Astrocyte (in vitro differentiated cells and primary cell): Measurements from ENCODE around the gene NTN4. TPM values are rescaled to one million over a fixed set of nuclear protein-coding genes. Genes with fewer than 3 reads are reported as not detected.
A peak's percentile ranks its signal among the peaks of the same experiment; 100 is the strongest.
"Not testable (repeated sequence)": the region's sequence is repeated elsewhere in the genome, so short reads cannot be mapped to it uniquely, and the experiment has no call there.

Source experiments
- DNase-seq: peaks from one replicate; pipeline ENCODE4 v3.0.0-alpha.2; 2010; ENCODE audit warnings: low read depth
- FAIRE-seq: peaks from 2 replicates; lab custom pipeline; 2011; peaks lifted over from hg19 to GRCh38; lab: Jason Lieb, UNC
- H2AFZ ChIP-seq: 2 replicates; pipeline ENCODE4 v1.6.0; 2012; ENCODE audit warnings: low read depth, low read length, inconsistent platforms
- H3K27ac ChIP-seq: 2 replicates; pipeline ENCODE4 v1.5.1; 2011; ENCODE audit warnings: low read depth, low read length, inconsistent platforms
- H3K27me3 ChIP-seq: 2 replicates; pipeline ENCODE4 v1.6.0; 2011; ENCODE audit warnings: low read length, inconsistent platforms; ENCODE audit not compliant: insufficient read depth
- H3K36me3 ChIP-seq: 2 replicates; pipeline ENCODE4 v1.5.1; 2011; ENCODE audit warnings: low read length, inconsistent platforms; ENCODE audit not compliant: insufficient read depth
- H3K4me1 ChIP-seq: 2 replicates; pipeline ENCODE4 v1.5.1; 2011; ENCODE audit warnings: low read length, inconsistent platforms; ENCODE audit not compliant: insufficient read depth
- H3K4me2 ChIP-seq: 2 replicates; pipeline ENCODE4 v1.6.0; 2012; ENCODE audit warnings: low read length, inconsistent platforms
- H3K4me3 ChIP-seq: 2 replicates; pipeline ENCODE4 v1.5.1; 2011; ENCODE audit warnings: low read depth, mild to moderate bottlenecking, low read length, inconsistent platforms; ENCODE audit not compliant: insufficient read depth
- H3K79me2 ChIP-seq: 2 replicates; pipeline ENCODE4 v1.6.0; 2012; ENCODE audit warnings: mild to moderate bottlenecking, low read length, inconsistent platforms; ENCODE audit not compliant: insufficient read depth
- H3K9ac ChIP-seq: 2 replicates; pipeline ENCODE4 v1.6.0; 2012; ENCODE audit warnings: mild to moderate bottlenecking, low read length, inconsistent platforms
- H3K9me3 ChIP-seq: 2 replicates; pipeline ENCODE4 v1.5.1; 2012; ENCODE audit warnings: low read depth, mild to moderate bottlenecking, low read length, inconsistent platforms; ENCODE audit not compliant: insufficient read depth
- H4K20me1 ChIP-seq: 2 replicates; pipeline ENCODE4 v1.6.0; 2012; ENCODE audit warnings: low read length, inconsistent platforms; ENCODE audit not compliant: insufficient read depth
- H3K27ac Mint-ChIP-seq: one replicate; pipeline ENCODE4 v1.8.0; 2021; ENCODE audit warnings: mild to moderate bottlenecking, mixed read lengths; ENCODE audit not compliant: unreplicated experiment
- H3K27me3 Mint-ChIP-seq: one replicate; pipeline ENCODE4 v1.8.0; 2021; ENCODE audit warnings: low read depth, mixed read lengths; ENCODE audit not compliant: unreplicated experiment
- H3K36me3 Mint-ChIP-seq: one replicate; pipeline ENCODE4 v1.8.0; 2021; ENCODE audit warnings: low read depth, mixed read lengths; ENCODE audit not compliant: unreplicated experiment
- H3K4me1 Mint-ChIP-seq: one replicate; pipeline ENCODE4 v1.8.0; 2021; ENCODE audit warnings: low read depth, mixed read lengths; ENCODE audit not compliant: unreplicated experiment
- H3K4me3 Mint-ChIP-seq: one replicate; pipeline ENCODE4 v1.8.0; 2021; ENCODE audit warnings: mild to moderate bottlenecking, moderate library complexity, mixed read lengths; ENCODE audit not compliant: unreplicated experiment
- H3K9me3 Mint-ChIP-seq: one replicate; pipeline ENCODE4 v1.8.0; 2021; ENCODE audit warnings: mild to moderate bottlenecking, mixed read lengths; ENCODE audit not compliant: unreplicated experiment
- CTCF ChIP-seq: IDR thresholded peaks from 2 replicates; pipeline ENCODE4 v1.5.1; 2011; ENCODE audit warnings: low read depth, mild to moderate bottlenecking, inconsistent platforms, low read length, moderate library complexity; ENCODE audit not compliant: insufficient read depth
- EZH2 ChIP-seq: IDR thresholded peaks from 2 replicates; pipeline ENCODE4 v1.6.1; 2012; ENCODE audit warnings: mild to moderate bottlenecking, low read length, inconsistent platforms; ENCODE audit not compliant: insufficient read depth
- total RNA-seq: library from RNA; stranded (reverse); gene quantifications from 2 replicates; pipeline ENCODE4 v1.2.1, GENCODE V29; 2021

Gene NTN4
- total RNA-seq, 1 donor from 2014 or later: 28.9 TPM

- Mint-ChIP-seq H3K27ac (no peak overlapping the region), H3K4me1 (no peaks in the 10 kb centered on the region), H3K4me3 (no peak overlapping the region), H3K27me3 (no peaks in the 10 kb centered on the region), H3K36me3 (peaks cover 2% of the 10 kb centered on the region), H3K9me3 (no peaks in the 10 kb centered on the region)
- no peaks in the 10 kb centered on the region for H3K79me2 ChIP-seq
- no peaks in the 10 kb centered on the region for H4K20me1 ChIP-seq
- no peak overlapping the region for H3K4me3 ChIP-seq
- no peak overlapping the region for H3K9ac ChIP-seq
- no peak for TF ChIP-seq CTCF
- TF ChIP-seq EZH2: no peak
- H3K4me2 ChIP-seq: no peak overlapping the region
- no peaks in the 10 kb centered on the region for H3K36me3 ChIP-seq
- H3K9me3 ChIP-seq: no peaks in the 10 kb centered on the region
- H2AFZ ChIP-seq: no peak overlapping the region
- H3K27me3 ChIP-seq: no peaks in the 10 kb centered on the region
- DNase-seq: no peak
- no peaks in the 10 kb centered on the region for H3K4me1 ChIP-seq
- no peak for FAIRE-seq
- no peak overlapping the region for H3K27ac ChIP-seq
These were observed 129.2 kb downstream of the NTN4 start for GRCh38 chr12:95661360-95661759.

- no peak overlapping the region for H3K4me3 ChIP-seq
- no peak overlapping the region for H3K9ac ChIP-seq
- FAIRE-seq (no peak), DNase-seq (no peak)
- H3K27me3 Mint-ChIP-seq: no peaks in the 10 kb centered on the region
- TF ChIP-seq EZH2 (no peak), CTCF (no peak)
- no peaks in the 10 kb centered on the region for H4K20me1 ChIP-seq
- no peak overlapping the region for H3K27ac ChIP-seq
- H3K79me2 ChIP-seq: no peaks in the 10 kb centered on the region
- no peaks in the 10 kb centered on the region for H3K4me1 ChIP-seq
- H3K36me3 Mint-ChIP-seq: peaks cover 2% of the 10 kb centered on the region
- no peak overlapping the region for H3K27ac Mint-ChIP-seq
- no peaks in the 10 kb centered on the region for H3K9me3 ChIP-seq
- peaks cover 3% of the 10 kb centered on the region for H3K9me3 Mint-ChIP-seq
- H3K27me3 ChIP-seq: no peaks in the 10 kb centered on the region
- no peaks in the 10 kb centered on the region for H3K36me3 ChIP-seq
- no peak overlapping the region for H2AFZ ChIP-seq
- H3K4me2 ChIP-seq: no peak overlapping the region
- no peak overlapping the region for H3K4me3 Mint-ChIP-seq
- H3K4me1 Mint-ChIP-seq: peaks cover 5% of the 10 kb centered on the region
These were observed 132.2 kb downstream of the NTN4 start for GRCh38 chr12:95658386-95658785.

- H3K4me1 ChIP-seq, H3K4me2 ChIP-seq, H3K9ac ChIP-seq, H3K27me3 Mint-ChIP-seq, H3K36me3 ChIP-seq, H3K27me3 ChIP-seq, H3K36me3 Mint-ChIP-seq, H3K27ac Mint-ChIP-seq, H3K4me3 ChIP-seq, H2AFZ ChIP-seq, H3K27ac ChIP-seq, H3K9me3 ChIP-seq, H4K20me1 ChIP-seq, DNase-seq, H3K79me2 ChIP-seq, H3K9me3 Mint-ChIP-seq, H3K4me1 Mint-ChIP-seq, H3K4me3 Mint-ChIP-seq: not testable (repeated sequence)
- peak; percentile 56 for FAIRE-seq
These were observed 135.9 kb downstream of the NTN4 start for GRCh38 chr12:95654665-95655064.
